Measurements from ENCODE around the gene EVPLL. TPM values are rescaled to one million over a fixed set of nuclear protein-coding genes. Genes with fewer than 3 reads are reported as not detected.
"Not testable (repeated sequence)": the region's sequence is repeated elsewhere in the genome, so short reads cannot be mapped to it uniquely, and the experiment has no call there.

EVPLL gene
- total and polyA plus RNA-seq, 2 donors (not counting 1 experiment from before 2014, with no cell fraction given): not detected

DNA sequence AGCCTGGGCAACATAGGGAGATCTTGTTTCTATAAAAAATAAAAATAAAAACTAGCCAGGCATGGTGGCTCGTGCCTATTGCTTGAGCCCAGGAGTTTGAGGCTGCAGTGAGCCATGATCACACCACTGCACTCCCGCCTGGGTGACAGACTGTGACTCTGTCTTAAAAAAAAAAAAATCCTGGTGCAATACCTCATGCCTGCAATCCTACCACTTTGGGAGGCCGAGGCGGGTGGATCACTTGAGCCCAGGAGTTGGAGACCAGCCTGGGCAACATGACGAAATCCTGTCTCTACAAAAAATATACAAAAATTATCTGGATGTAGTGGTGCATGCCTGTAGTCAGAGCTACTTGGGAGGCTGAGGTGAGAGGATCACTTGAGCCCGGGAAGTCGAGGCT, 6.7 kb downstream of the EVPLL start:
- 83% methylated on average over 1 of the region's 7 CpGs for WGBS (ENCODE audit: insufficient coverage)

DNA sequence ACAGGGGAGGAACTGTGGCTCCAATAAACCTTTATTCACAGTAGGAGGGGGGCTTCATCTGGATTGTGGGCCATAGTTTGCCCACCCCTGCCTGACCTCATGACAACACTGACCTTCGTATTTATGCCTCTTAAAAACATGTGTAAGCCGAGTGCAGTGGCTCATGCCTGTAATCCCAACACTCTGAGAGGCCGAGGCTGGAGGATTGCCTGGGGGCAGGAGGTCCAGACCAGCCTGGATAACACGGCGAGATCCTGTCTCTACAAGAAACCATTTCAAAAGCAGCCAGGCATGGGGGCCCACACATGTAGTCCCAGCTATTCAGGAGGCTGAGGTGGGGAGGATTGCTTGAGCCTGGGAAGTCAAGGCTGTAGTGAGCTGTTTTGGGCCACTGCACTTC, 10.0 kb downstream of the EVPLL start:
- H3K27me3 ChIP-seq (replicated peaks in 1 of 4; ENCODE audit: control extremely low read depth in 1 of 4, control insufficient read depth in 3 of 4, insufficient read depth in 4 of 4, low read length in 3 of 4); CTCF ChIA-PET: not testable (repeated sequence)

More for the DNA sequence above, 6.7 kb downstream of the EVPLL start:
- H3K4me3 ChIP-seq (ENCODE audit: control extremely low read depth in 1 of 5, extremely low read depth in 1 of 5, insufficient read depth in 1 of 5, low read depth in 2 of 5, low read length in 4 of 5); H4K20me1 ChIP-seq (ENCODE audit: control insufficient read depth, insufficient read depth, low read length, poor library complexity, severe bottlenecking); H3K4me2 ChIP-seq (replicated peaks; ENCODE audit: low read depth, low read length, poor library complexity, severe bottlenecking); H3K27ac Mint-ChIP-seq; ATAC-seq (ENCODE audit: low read depth); H3K27ac ChIP-seq (ENCODE audit: low read length in 2 of 2); H3K9me3 ChIP-seq (ENCODE audit: control extremely low read depth in 1 of 3, control insufficient read depth in 2 of 3, insufficient read depth in 1 of 3, low read length in 2 of 3); H3K4me1 Mint-ChIP-seq; H3K9me3 Mint-ChIP-seq (ENCODE audit: insufficient read depth); H3K9ac ChIP-seq (ENCODE audit: low read length); DNase-seq; H2AFZ ChIP-seq (ENCODE audit: insufficient read depth, low read depth, low read length, poor library complexity, severe bottlenecking); H3K79me2 ChIP-seq (ENCODE audit: control insufficient read depth, insufficient read depth, low read length); H3K4me3 Mint-ChIP-seq; H3K4me1 ChIP-seq (ENCODE audit: control insufficient read depth in 2 of 2, insufficient read depth in 2 of 2, low read length in 2 of 2); H3K36me3 ChIP-seq (replicated peaks in 1 of 2; ENCODE audit: control extremely low read depth in 1 of 2, control insufficient read depth in 1 of 2, extremely low read depth in 1 of 2, insufficient read depth in 2 of 2, low read length in 1 of 2); intact Hi-C loops (cut with micrococcal nuclease); POLR2A ChIA-PET: not testable (repeated sequence)
- CTCF ChIA-PET: interaction anchor here (1.7 kb wide), 1 partner anchor 9 kb away, joined by 3 read pairs; no protein-coding TSS in a partner anchor
- H3K27me3 Mint-ChIP-seq: peaks cover 15% of the 10 kb centered on the region
- peaks cover 0 to 27% (median 5%) of the 10 kb centered on the region in 4 experiments for H3K27me3 ChIP-seq (replicated peaks in 1 of 4; ENCODE audit: control extremely low read depth in 1 of 4, control insufficient read depth in 3 of 4, insufficient read depth in 4 of 4, low read length in 3 of 4)

DNA sequence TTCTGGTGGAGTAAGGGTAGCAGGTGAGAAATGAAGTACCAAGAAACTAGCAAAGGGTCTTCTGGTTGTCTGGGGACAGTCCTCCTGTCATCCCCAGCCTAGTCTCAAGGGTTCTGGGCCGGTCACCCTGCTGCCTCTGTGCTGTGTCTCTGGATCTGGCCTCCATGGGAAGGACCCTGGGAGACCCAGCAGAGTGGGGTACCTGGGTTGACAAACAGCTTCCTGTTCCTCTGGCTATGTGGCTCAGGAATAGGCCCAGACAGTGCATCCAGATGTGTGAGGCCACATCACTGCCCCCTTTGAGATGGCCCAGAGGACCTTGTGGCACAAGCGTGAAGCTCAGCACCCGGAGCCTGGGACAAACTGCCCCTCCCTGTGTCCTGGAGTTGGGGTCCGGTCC, 10.7 kb downstream of the EVPLL start:
- H3K27ac ChIP-seq (ENCODE audit: low read length in 2 of 2); H3K79me2 ChIP-seq (ENCODE audit: control insufficient read depth, insufficient read depth, low read length); H2AFZ ChIP-seq (ENCODE audit: insufficient read depth, low read depth, low read length, poor library complexity, severe bottlenecking); H3K4me3 Mint-ChIP-seq; H3K27me3 ChIP-seq (replicated peaks in 1 of 4; ENCODE audit: control extremely low read depth in 1 of 4, control insufficient read depth in 3 of 4, insufficient read depth in 4 of 4, low read length in 3 of 4); DNase-seq; POLR2A ChIA-PET; H3K27me3 Mint-ChIP-seq; H4K20me1 ChIP-seq (ENCODE audit: control insufficient read depth, insufficient read depth, low read length, poor library complexity, severe bottlenecking); H3K4me1 Mint-ChIP-seq; CTCF ChIA-PET; H3K4me3 ChIP-seq (ENCODE audit: control extremely low read depth in 1 of 5, extremely low read depth in 1 of 5, insufficient read depth in 1 of 5, low read depth in 2 of 5, low read length in 4 of 5); H3K27ac Mint-ChIP-seq; H3K4me2 ChIP-seq (replicated peaks; ENCODE audit: low read depth, low read length, poor library complexity, severe bottlenecking); H3K9me3 ChIP-seq (ENCODE audit: control extremely low read depth in 1 of 3, control insufficient read depth in 2 of 3, insufficient read depth in 1 of 3, low read length in 2 of 3); H3K9ac ChIP-seq (ENCODE audit: low read length); intact Hi-C loops (cut with micrococcal nuclease); H3K4me1 ChIP-seq (ENCODE audit: control insufficient read depth in 2 of 2, insufficient read depth in 2 of 2, low read length in 2 of 2); H3K9me3 Mint-ChIP-seq (ENCODE audit: insufficient read depth); H3K36me3 ChIP-seq (replicated peaks in 1 of 2; ENCODE audit: control extremely low read depth in 1 of 2, control insufficient read depth in 1 of 2, extremely low read depth in 1 of 2, insufficient read depth in 2 of 2, low read length in 1 of 2); ATAC-seq (ENCODE audit: low read depth): not testable (repeated sequence)
- 72% methylated on average over 3 of the region's 4 CpGs for WGBS (ENCODE audit: insufficient coverage)

More for the DNA sequence above, 10.0 kb downstream of the EVPLL start:
- H3K9me3 ChIP-seq (ENCODE audit: control extremely low read depth in 1 of 3, control insufficient read depth in 2 of 3, insufficient read depth in 1 of 3, low read length in 2 of 3); H4K20me1 ChIP-seq (ENCODE audit: control insufficient read depth, insufficient read depth, low read length, poor library complexity, severe bottlenecking); H3K4me3 ChIP-seq (ENCODE audit: control extremely low read depth in 1 of 5, extremely low read depth in 1 of 5, insufficient read depth in 1 of 5, low read depth in 2 of 5, low read length in 4 of 5); H3K9me3 Mint-ChIP-seq (ENCODE audit: insufficient read depth); H2AFZ ChIP-seq (ENCODE audit: insufficient read depth, low read depth, low read length, poor library complexity, severe bottlenecking); H3K27ac Mint-ChIP-seq; H3K9ac ChIP-seq (ENCODE audit: low read length); H3K4me3 Mint-ChIP-seq; H3K36me3 ChIP-seq (replicated peaks in 1 of 2; ENCODE audit: control extremely low read depth in 1 of 2, control insufficient read depth in 1 of 2, extremely low read depth in 1 of 2, insufficient read depth in 2 of 2, low read length in 1 of 2); H3K27me3 Mint-ChIP-seq; ATAC-seq (ENCODE audit: low read depth); H3K4me1 ChIP-seq (ENCODE audit: control insufficient read depth in 2 of 2, insufficient read depth in 2 of 2, low read length in 2 of 2); DNase-seq; POLR2A ChIA-PET; H3K4me1 Mint-ChIP-seq; intact Hi-C loops (cut with micrococcal nuclease); H3K4me2 ChIP-seq (replicated peaks; ENCODE audit: low read depth, low read length, poor library complexity, severe bottlenecking); H3K79me2 ChIP-seq (ENCODE audit: control insufficient read depth, insufficient read depth, low read length); H3K27ac ChIP-seq (ENCODE audit: low read length in 2 of 2): not testable (repeated sequence)
- 93% methylated on average over 5 of the region's 5 CpGs for WGBS (ENCODE audit: insufficient coverage)

DNA sequence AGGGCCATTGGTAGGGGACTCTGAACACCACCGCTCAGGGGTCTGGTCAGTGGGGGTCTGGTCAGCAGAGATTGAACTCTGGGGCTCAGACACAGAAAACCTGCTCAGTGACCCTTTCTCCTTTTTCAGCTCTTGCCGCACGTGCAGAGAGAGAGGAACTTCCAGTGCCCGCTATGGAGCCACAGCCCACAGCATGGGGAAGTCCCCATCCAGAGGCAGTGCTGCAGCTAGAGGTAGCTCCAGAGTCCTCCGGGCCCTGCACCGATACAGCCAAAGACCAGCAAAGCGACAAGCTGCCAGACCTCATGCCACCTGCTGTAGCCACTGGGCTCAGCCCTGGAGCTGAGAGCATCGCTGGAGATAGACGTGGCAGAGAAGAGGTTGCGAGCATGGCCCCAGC, 11.2 kb downstream of the EVPLL start:
- DNase-seq; H3K27ac Mint-ChIP-seq; H3K27ac ChIP-seq (ENCODE audit: low read length in 2 of 2); H3K27me3 Mint-ChIP-seq; H3K4me3 Mint-ChIP-seq; CTCF ChIA-PET; H2AFZ ChIP-seq (ENCODE audit: insufficient read depth, low read depth, low read length, poor library complexity, severe bottlenecking); H3K9ac ChIP-seq (ENCODE audit: low read length); H3K9me3 Mint-ChIP-seq (ENCODE audit: insufficient read depth); H3K4me2 ChIP-seq (replicated peaks; ENCODE audit: low read depth, low read length, poor library complexity, severe bottlenecking); POLR2A ChIA-PET; H4K20me1 ChIP-seq (ENCODE audit: control insufficient read depth, insufficient read depth, low read length, poor library complexity, severe bottlenecking); H3K9me3 ChIP-seq (ENCODE audit: control extremely low read depth in 1 of 3, control insufficient read depth in 2 of 3, insufficient read depth in 1 of 3, low read length in 2 of 3); H3K36me3 ChIP-seq (replicated peaks in 1 of 2; ENCODE audit: control extremely low read depth in 1 of 2, control insufficient read depth in 1 of 2, extremely low read depth in 1 of 2, insufficient read depth in 2 of 2, low read length in 1 of 2); H3K27me3 ChIP-seq (replicated peaks in 1 of 4; ENCODE audit: control extremely low read depth in 1 of 4, control insufficient read depth in 3 of 4, insufficient read depth in 4 of 4, low read length in 3 of 4); H3K4me1 Mint-ChIP-seq; H3K4me1 ChIP-seq (ENCODE audit: control insufficient read depth in 2 of 2, insufficient read depth in 2 of 2, low read length in 2 of 2); H3K4me3 ChIP-seq (ENCODE audit: control extremely low read depth in 1 of 5, extremely low read depth in 1 of 5, insufficient read depth in 1 of 5, low read depth in 2 of 5, low read length in 4 of 5); H3K79me2 ChIP-seq (ENCODE audit: control insufficient read depth, insufficient read depth, low read length); intact Hi-C loops (cut with micrococcal nuclease): not testable (repeated sequence)
- WGBS (ENCODE audit: insufficient coverage): no CpG with 5 or more reads among the region's 10 CpGs
- ATAC-seq (ENCODE audit: low read depth): peak; percentile 94

Data from B cell (primary cell).